Stimulated activated CD8-positive, alpha-beta memory T cell treated with anti-CD3 and anti-CD28 coated beads, Interleukin-12 subunit alpha, Interleukin-12 subunit beta, amount 100 ng/mL, for 24 hours (primary cell): ENCODE measurements around the gene GLI3.

Experiments
- DNase-seq: peaks from one replicate; pipeline ENCODE4 v3.0.0-alpha.2; 2020; ENCODE audit errors: extremely low read depth

Gene GLI3

DNA sequence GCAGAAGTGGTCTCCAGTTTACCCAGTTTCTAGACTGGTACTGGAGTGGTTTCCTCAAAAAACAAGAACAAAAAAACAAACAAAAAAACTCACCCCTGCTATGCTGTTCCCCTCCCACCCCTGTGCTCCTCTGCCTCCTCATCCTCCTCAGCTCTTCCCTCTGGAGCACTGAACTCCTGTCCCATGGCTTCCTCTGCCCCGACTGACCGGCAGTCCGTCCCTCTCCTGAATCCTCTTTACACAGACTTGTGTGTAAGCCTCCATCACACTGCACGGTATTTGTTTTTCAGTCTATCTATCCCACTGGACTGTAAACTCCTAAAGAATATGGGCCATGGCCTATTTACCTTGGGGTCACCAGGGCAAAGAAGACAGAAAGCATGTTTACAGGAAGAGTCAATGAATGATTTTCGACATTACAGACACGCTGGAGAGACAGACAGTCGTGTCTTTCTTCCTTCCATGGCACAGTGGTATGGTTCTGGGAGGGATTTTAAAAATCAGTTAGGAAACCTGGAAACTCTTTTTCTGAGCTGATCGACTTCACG, 265.3 kb downstream of the GLI3 start:
- no peak for DNase-seq

DNA sequence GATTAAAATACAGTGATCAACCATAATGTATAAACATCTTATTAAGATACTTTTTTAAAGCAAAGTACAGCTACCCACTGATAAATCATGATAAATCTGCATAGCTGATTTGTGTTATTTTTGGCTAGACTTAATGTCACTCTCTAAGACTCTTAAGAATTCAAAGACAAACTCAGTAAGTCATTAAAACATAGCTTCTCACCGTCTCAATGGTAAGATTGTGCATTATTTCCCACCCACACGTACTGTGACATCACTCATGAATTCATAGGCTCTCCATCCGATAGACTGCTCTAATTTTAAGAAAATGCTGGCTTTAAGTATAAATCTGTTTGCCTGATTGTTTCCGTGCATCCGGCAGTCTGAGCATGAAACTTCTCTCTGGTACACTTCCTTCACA, 266.1 kb downstream of the GLI3 start:
- DNase-seq, result no peak

DNA sequence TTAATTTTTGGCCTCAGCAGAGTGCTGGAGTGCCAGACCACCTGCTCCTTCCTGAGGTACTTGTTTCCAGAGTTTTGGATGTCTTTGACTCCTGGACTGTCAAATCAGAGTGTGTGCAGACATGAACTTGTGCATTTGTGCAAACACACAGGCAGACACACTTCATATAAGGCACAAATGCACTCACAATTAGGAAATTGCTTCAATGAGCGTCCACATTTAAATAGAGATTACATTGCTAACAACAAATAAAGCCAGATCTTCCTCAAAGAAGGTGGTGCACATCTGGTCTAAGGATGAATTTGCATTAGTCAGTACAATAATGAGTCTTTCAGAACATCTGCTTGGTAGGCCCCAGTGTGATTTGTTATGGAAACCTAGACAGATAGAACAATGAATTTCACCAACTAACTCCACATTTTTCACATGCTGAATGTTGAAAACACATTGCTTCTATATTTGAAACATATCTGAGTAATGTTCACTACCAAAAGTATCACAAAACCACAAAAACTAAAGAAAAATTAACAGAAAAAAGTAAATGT, 267.4 kb downstream of the GLI3 start:
- no peak for DNase-seq

DNA sequence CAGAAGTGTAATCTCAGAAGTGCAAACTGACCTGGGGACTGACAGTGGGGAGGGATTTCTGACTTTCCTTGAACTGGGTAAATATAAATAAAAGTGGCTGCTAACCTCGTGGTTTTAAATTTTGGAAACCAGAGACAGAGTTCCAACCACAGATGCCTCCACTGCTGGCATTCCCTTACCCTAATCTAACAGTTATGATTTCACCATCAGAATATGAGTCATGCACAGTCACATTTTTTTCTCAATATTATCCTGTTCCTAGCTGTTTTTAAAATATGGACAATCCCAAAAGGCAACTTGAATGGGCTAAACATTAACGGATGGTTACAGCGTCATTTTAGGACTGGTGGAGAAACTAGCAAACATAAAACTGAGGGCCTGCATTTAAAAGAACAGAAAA, 269.9 kb downstream of the GLI3 start:
- no peak for DNase-seq

DNA sequence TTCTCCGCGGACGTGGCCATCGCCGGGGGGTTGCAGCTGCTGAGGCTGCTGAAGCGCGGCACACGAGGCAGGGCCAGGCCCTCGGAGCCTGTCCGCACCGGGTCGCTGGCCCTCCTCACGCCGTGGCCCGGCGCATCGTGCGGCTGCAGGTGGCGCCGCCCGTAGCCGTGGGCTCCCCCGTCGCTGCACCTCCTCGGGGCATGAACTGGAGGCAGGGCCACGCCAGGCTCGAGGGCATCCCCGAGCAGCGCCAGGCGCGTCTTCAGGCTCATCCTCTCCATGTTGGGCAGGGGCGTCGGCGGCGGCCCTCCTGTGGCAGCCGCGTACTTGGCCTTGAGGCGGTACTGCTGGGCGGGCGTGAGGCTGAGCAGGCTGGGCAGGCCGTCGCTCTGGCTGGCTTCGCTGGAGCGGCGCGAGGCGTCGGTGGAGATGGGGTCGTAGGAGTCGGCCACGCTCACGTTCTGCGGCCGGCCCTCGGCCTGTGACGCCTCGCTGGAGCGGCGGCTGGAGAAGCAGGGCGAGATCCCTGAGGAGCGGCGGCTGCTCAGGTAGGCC, 271.0 kb downstream of the GLI3 start:
- no peak for DNase-seq

DNA sequence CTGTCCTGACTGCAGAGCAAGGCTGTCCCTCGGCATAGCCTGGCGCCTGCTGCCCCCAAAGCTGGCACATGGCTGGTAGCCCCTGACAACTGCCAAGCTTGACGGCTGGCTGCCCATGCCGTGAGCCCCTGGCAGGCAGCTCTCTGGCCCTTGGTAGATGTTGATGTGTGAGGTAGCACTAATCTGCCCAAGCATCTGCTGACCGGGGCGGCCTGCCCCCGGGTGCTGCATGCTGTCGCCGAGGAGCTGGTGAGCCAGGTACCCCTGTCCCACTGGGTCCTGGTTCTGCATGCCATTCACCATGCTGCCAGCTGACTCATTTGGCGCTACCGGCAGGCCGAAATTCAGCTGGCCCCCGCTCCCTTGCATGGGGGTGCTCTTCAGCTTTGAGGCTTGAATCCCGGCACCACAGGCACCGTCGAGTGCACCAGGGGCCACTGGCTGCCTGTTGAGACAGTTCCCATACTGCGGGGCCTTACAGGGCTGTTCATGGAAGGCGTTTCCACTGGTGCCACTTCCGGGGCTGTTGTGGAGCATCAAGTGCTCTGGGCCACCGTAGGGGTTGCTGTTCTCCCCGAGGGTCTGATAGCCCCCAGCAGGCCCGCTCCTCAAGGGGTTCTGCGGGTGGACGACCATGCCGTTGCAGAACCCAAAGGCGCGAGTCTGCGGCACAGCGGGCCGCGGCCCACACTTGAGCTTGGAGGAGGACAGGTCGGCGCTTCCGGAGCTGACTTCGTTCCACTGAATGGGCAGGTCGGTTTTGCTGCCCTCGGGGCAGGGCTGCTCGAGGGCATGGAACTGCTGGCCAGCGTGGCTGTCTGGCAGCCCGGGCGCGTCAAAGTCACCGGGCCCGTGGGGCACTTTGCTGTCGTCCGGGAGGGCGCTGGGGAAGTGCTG, 271.9 kb downstream of the GLI3 start:
- no peak for DNase-seq

DNA sequence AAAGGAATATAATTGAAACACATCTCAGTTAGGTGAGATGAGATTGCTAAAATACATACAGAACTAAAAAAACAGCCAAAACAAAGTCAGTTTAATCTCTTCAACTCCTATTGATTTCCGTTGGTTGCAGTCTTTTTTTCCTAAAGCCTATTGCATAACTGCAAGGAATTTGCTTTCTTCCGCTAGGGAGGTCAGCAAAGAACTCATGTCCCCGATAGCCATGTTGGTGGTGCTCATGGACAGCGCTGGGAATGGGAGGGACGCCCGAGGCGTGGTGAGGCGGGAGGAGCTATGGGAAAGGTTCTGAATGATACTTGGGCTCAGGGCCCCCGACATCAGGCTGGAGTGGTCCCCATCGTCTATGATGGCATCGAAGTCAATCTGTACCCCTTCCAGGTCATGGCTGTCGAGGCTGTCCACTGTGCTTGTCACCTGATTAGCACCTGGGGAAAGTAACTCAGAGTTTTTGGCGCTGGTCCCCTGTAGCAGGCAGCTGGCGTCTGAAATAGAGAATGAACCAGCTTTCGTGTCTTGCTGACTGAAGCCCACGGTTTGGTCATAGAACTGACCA, 272.7 kb downstream of the GLI3 start:
- no peak for DNase-seq

DNA sequence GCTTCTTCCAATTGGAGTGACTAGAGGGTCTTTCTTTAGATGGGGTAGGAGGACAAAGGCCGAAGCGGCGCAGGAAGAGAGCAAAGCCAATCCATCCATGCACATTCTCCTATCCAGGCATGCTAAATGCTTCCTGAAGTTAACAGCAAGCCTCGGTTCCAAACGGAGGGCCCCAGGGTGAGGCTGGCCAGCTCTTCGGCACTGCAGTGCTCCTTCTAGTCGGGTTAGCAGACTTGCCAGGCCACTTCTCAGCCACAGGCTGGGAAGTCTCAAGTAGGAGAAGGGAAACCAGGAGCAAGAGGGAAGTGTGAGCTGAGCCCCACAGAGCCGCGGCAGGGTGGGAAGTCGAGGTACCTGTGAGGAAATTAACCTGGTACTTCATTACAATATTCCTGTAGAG, 280.3 kb downstream of the GLI3 start:
- no peak for DNase-seq

DNA sequence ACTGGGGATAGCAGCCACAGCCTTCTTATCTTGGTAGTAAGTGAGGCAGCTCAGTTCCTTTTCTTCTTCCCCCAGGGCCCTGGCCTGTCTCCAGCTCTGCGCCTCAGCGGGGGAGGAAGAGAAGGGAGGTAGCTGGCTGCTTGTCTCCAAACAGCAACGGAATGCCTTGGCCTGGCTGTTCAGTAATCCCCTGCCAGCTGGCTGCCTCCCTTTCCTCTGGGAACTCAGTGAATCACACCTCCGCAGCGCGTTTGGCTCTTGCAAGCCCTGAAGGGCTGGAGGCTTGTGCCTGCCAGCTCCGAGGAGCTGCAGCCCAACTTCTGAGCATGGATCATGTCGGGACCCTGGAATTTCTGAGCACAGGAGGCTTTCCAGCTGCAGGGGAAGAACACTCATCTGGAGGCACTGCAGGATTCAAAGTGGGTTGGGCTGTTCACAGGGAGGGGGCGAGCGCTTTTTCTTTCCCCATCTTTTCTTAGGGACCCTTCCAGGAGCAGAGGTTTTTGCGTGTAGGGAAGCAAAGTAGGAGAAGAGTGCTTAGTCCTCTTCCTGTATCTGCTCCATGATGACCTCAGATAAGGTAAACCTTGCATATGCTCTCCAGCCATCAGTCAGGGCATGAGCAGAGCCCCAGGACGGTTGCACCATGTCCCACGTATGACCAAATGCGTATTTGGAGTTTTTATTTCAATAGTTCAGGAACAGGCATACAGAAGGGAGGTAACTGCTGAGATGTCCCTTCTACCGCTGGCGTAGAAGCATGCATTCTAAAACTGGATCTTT, 280.9 kb downstream of the GLI3 start:
- DNase-seq, result no peak

DNA sequence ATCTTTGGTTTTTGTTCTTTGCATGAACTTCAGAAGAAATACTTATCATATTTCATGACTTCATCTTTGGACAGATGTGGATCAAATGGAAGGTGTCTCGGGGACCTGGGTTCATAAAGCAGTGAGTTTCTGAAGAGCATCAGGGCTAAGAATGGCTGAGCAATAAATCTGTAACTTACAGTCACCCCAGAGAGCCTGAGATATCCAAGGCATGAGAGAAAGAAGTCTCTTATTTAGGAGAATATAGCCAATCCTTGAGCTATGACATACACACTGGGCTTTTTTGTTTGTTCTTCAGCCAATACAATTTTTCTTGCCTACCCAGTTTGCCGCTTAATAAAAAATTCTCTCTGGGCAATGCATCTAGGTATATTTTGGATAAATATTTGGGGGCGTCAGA, 281.6 kb downstream of the GLI3 start:
- DNase-seq, result no peak

DNA sequence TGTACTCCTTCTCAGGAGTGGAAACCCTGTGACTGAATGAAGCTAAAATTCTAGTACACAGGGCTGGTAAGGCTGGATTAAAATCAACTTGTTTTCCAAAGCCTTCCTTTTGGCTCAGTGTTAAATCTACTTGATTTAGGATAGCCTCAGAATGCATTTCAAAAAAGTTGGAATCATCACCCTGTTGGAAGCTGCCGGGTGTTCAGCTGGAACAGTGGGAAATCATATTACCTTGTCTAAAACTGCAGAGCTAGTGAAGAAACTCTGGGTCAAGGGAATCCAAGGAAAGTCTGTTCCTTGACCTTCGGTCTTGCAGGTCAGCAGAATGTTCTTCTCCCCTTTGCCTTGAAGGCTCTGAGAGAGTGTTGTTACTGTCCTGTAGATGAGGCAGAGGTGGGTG, 282.0 kb downstream of the GLI3 start:
- DNase-seq, result no peak

DNA sequence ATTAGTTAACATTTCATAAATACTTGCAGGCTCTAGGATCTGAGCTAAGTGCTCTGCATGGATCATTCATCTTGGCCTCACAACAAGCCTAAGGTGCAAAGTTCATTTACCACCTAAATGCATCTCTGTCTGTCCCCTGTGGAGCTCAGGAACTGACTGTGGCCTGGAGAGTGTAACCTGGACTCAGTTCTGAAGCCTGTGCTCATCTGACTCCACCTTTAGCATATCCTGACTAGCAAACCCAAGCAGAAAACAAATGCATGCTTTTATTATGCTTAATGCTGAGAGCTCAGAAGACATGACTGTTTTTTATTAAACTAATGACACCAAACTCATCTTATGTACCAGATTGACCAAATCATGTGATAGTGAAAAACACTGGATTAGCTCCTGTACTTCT, 288.5 kb downstream of the GLI3 start:
- no peak for DNase-seq

DNA sequence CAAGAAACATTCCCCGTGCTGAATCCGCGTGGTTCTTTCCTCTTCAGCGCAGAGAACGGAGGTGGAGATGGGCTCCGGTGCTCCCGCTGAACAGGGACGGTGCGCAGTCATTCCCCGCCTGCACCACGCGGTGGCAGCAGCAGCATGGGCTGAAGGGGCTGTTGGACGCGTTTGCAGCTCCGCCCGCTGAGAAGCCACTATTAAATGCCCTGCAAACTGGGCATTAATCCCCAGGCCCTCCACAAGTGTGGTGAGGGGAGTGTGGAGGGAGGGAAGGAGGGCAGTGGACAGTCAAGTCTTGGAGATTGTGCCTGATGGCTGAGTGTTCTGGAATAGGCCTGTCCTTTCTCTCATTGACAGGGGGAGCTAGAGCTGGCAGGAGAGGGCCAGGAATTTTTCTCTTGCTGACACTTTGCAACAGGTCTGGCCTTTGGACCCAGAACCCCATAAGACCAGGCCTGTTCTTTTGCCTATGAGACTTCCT, 293.9 kb downstream of the GLI3 start:
- DNase-seq, result peak; percentile 20

DNA sequence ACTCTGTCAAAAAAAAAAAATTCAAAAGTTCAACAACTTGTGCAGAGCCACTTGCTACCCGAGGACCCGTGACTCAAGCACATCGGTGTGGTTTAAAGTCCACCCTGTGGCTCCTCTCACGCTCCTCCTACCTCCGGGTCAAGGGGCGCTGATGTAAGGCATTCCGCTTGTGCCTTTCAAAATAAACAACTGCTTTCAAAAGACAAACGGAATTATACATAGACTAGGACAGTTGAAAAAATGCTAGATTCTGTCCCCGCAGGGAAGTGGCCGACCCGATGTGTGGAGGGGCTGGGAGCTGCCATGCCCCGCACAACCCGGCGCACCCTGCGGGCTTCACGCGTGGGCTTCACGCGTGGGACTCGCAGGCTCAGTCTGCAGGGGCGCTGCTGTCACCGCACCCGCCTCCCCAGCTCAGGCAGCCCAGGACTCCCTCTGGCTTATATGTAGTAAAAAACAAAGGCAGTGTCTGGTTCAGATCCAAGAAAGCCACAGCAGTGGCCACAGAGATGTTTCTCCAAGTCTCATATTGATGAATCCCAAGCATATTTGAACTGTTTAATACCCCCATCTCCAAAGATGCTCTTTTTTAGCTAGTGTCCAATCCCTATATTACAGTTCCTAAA, 294.4 kb downstream of the GLI3 start:
- DNase-seq, result no peak

DNA sequence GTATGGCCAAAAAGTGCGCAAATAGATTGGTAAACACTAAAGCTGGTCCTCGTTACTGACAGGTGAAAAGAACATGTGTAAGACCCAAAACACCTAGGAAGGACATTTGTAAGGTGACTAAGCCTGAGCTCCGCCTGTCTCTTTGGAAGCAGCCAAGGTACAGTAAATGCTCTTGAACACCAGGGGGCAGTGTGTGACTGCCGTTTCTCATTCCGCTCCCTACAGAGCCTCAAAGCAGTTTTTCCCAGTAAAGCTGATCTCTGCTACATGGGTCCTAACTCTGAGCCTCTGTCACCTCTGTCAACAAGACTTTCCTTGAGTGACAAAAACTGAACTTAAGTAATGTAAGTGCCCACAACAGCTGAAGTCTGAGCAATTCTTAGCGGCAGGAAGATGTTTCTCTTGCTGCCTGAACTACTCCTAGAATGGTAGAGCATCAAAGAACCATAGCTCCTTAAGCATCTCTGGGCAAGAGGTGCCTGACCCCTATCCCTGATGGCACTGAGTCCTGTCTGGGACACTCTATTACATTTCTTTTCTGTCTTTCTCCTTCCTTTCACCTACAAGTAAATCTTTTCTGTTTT, 296.2 kb downstream of the GLI3 start:
- DNase-seq, result peak; percentile 16

DNA sequence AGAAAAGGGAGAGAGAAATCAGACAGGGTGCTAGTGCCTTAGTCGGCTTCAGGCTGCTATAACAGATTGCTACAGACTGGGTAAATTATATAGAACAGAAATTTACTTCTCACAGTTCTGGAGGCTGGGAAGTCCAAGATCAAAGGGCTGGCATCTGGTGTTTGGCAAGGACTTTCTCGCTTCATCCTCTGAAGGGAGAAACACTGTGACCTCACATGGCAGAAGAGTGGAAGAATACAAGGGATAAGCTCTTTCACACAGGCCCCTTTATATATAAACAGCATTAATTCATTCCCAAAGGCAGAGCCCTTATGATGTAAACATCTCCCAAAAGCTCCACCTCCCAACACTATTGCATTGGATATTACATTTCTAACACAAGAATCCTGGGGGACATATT, 298.6 kb downstream of the GLI3 start:
- no peak for DNase-seq

DNA sequence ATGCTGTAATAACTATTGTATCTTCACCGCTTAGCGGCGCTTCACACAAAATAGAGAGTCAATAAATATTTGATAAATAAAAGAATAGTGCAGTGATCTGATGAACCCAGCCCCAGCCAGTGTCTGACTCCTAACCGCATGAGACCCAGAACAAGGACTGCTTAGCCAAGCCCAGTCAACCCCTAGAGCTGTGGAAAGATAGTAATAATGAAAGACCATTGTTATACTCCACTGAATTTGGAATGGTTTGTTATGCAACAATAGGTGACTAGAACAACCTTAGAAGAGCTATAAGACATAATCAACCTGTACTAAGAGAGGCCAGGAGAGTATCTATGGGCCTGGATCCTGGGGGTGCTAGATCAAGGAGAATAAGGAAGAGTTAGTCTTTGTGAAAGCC, 303.6 kb downstream of the GLI3 start:
- no peak for DNase-seq

DNA sequence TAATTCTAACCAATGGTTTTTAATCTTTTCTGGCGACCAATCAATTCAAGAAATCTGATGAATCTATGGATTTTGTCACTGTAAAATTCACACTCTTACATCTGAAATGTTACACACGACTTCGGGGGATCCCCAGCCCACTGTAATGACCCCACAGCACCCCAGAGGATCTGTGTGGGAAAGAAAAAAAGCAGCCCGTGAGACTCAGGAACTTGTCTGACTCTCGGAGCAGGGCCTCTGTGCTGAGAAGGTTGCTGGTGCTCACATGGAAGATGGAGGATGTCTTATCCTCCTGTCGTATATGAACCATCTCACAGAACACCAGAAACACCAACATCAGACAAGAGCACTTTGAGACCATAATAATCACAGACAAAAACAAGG, 305.8 kb downstream of the GLI3 start:
- no peak for DNase-seq

DNA sequence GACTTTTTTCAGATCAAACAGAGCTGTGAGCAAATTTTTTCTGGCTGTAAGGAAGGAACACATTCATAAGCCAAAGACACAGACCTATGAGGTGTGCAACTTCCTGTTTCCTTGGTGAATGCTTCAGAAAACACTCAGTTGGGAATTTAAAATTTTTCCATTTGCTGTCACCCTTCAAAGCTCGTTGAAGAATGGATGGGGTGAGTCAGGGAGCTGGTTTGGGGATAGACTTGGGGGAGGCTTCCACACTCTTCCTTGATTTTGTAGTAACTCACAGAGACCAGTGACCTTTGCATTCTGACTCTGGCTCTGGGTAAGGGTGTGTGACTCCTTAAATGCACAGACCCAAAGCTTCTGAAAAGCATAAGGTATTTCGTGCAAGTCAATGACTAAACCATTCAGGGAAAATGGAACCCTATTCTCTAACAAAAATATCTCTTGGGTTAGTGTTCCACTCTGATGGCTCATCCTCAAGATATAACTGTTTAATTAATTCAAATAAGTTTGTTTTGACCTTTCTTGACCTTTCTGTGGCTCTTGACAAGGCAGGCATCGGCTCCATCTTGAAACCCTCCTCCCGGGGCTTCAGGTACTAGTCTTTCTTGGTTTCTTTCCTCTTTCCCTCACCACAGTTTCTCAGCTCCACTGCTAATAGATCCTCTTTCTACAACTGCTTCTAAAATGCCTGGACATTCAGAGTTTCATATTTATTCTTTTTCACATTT, 306.3 kb downstream of the GLI3 start:
- no peak for DNase-seq

DNA sequence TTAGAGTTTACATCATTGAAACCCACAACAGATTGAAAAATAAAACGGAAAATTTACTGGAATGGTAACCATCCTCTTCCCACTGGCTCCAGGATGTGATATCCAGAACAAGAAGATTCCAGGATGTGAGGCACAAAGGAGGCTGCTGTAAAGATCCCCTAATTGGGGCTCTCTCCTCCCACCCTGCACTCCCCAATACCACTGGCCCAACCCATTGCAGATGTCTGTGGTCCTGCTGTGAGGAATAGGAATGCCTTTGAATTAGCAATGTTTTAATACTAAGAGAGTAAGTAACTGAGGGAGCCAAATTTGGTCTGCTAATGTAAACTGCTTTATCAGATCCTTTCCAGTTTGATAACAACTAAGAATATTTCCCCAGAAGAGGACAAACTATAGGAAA, 308.2 kb downstream of the GLI3 start:
- no peak for DNase-seq
